GM20431 (cell line): ENCODE measurements around the gene TP53BP2.
"Not testable (repeated sequence)": the region's sequence is repeated elsewhere in the genome, so short reads cannot be mapped to it uniquely, and the experiment has no call there.

ENCODE experiments used
- in situ Hi-C: fragments of 300-500 bp; cut with MseI, MboI; formaldehyde crosslinking; loops from one replicate; pipeline ENCODE4 v1.15.0; 2020; ENCODE audit warnings: low sequenced_read_pairs; ENCODE audit not compliant: unreplicated experiment

TP53BP2 gene

GRCh38 chr1:223845810-223846682, at the start of gene TP53BP2:
Gene TP53BP2, minus strand, starts transcription at chr1:223845947. Its CDS starts 267 bp downstream, at chr1:223845680.
- in situ Hi-C loops, result no loop called here

GRCh38 chr1:223890494-223890893, 44.7 kb upstream of the TP53BP2 start:
- in situ Hi-C loops, result not testable (repeated sequence)

- in situ Hi-C loops, result not testable (repeated sequence)
These were observed 43.6 kb upstream of the TP53BP2 start for GRCh38 chr1:223889319-223889718.

GRCh38 chr1:223887747-223888418, 42.1 kb upstream of the TP53BP2 start:
- in situ Hi-C loops, result no loop called here

GRCh38 chr1:223886516-223886921, 40.8 kb upstream of the TP53BP2 start:
- in situ Hi-C loops, result no loop called here

GRCh38 chr1:223885614-223886013, 39.9 kb upstream of the TP53BP2 start:
- in situ Hi-C loops, result no loop called here

- in situ Hi-C loops, result no loop called here
These were observed 33.0 kb upstream of the TP53BP2 start for GRCh38 chr1:223878598-223879325.

- in situ Hi-C loops, result no loop called here
These were observed 32.1 kb upstream of the TP53BP2 start for GRCh38 chr1:223877804-223878203.

- in situ Hi-C loops, result no loop called here
These were observed 30.8 kb upstream of the TP53BP2 start for GRCh38 chr1:223876590-223876989.

- in situ Hi-C loops, result no loop called here
These were observed 27.3 kb upstream of the TP53BP2 start for GRCh38 chr1:223873044-223873443.

- in situ Hi-C loops, result no loop called here
These were observed 26.7 kb upstream of the TP53BP2 start for GRCh38 chr1:223872308-223872901.

- in situ Hi-C loops, result no loop called here
These were observed 25.1 kb upstream of the TP53BP2 start for GRCh38 chr1:223870617-223871574.

- in situ Hi-C loops, result not testable (repeated sequence)
These were observed 19.0 kb upstream of the TP53BP2 start for GRCh38 chr1:223864599-223865368.

- in situ Hi-C loops, result no loop called here
These were observed 18.3 kb upstream of the TP53BP2 start for GRCh38 chr1:223864084-223864483.

GRCh38 chr1:223861904-223862303, 16.2 kb upstream of the TP53BP2 start:
- in situ Hi-C loops, result no loop called here

- in situ Hi-C loops, result no loop called here
These were observed 14.4 kb upstream of the TP53BP2 start for GRCh38 chr1:223860051-223860622.

GRCh38 chr1:223859058-223859457, 13.3 kb upstream of the TP53BP2 start:
- in situ Hi-C loops, result no loop called here

- in situ Hi-C loops, result no loop called here
These were observed 10.6 kb upstream of the TP53BP2 start for GRCh38 chr1:223856386-223856785.
